ENCODE measurements around the gene FCGBP. TPM values are rescaled to one million over a fixed set of nuclear protein-coding genes. Genes with fewer than 3 reads are reported as not detected.
"Not testable (repeated sequence)": the region's sequence is repeated elsewhere in the genome, so short reads cannot be mapped to it uniquely, and the experiment has no call there.

FCGBP gene
- polyA plus RNA-seq, 1 experiment, result 0.01 TPM

GRCh38 chr19:39890755-39891551 is 43.5 kb downstream of the FCGBP start:
- Histone ChIP-seq H3K36me3 (ENCODE audit: control insufficient read depth, insufficient read depth, low read length) (no peaks in the 10 kb centered on the region), H3K4me3 (ENCODE audit: low read depth, low read length) (no peak overlapping the region), H3K27me3 (ENCODE audit: control insufficient read depth, insufficient read depth, low read length) (0 out of 2 replicates have a peak, but pooled peaks cover 1% of the 10 kb centered on the region)
- DNase-seq (ENCODE audit: low read depth), result no peak
- ChIA-PET POLR2A (no interaction called here), CTCF (no interaction called here)
- no peak for TF ChIP-seq CTCF (IDR thresholded peaks at IDR 0.05; ENCODE audit: insufficient read depth, low read depth, low read length)

GRCh38 chr19:39889872-39890754 is 44.3 kb downstream of the FCGBP start:
- DNase-seq (ENCODE audit: low read depth); CTCF ChIA-PET; H3K4me3 ChIP-seq (ENCODE audit: low read depth, low read length); H3K36me3 ChIP-seq (ENCODE audit: control insufficient read depth, insufficient read depth, low read length); POLR2A ChIA-PET; H3K27me3 ChIP-seq (ENCODE audit: control insufficient read depth, insufficient read depth, low read length): not testable (repeated sequence)

GRCh38 chr19:39887456-39887951 is 46.9 kb downstream of the FCGBP start:
- CTCF ChIA-PET; H3K4me3 ChIP-seq (ENCODE audit: low read depth, low read length); H3K36me3 ChIP-seq (ENCODE audit: control insufficient read depth, insufficient read depth, low read length); POLR2A ChIA-PET; H3K27me3 ChIP-seq (ENCODE audit: control insufficient read depth, insufficient read depth, low read length); DNase-seq (ENCODE audit: low read depth): not testable (repeated sequence)

GRCh38 chr19:39885821-39886554 is 48.4 kb downstream of the FCGBP start:
- DNase-seq (ENCODE audit: low read depth); POLR2A ChIA-PET; H3K36me3 ChIP-seq (ENCODE audit: control insufficient read depth, insufficient read depth, low read length); H3K27me3 ChIP-seq (ENCODE audit: control insufficient read depth, insufficient read depth, low read length); H3K4me3 ChIP-seq (ENCODE audit: low read depth, low read length); CTCF ChIA-PET: not testable (repeated sequence)

- POLR2A ChIA-PET; H3K4me3 ChIP-seq (ENCODE audit: low read depth, low read length); H3K36me3 ChIP-seq (ENCODE audit: control insufficient read depth, insufficient read depth, low read length); CTCF ChIA-PET; DNase-seq (ENCODE audit: low read depth); H3K27me3 ChIP-seq (ENCODE audit: control insufficient read depth, insufficient read depth, low read length): not testable (repeated sequence)
Measured at GRCh38 chr19:39884721-39885120, 49.7 kb downstream of the FCGBP start.

Other genes starting within 250 kb of the FCGBP start
- not detected in 2 replicates for gene LGALS14, start 230.2 kb downstream of the FCGBP start, polyA plus RNA-seq (2011; rRNA removed)
- not detected in 2 replicates for gene CLC, start 196.6 kb downstream of the FCGBP start, polyA plus RNA-seq (2011; rRNA removed)
- not detected in 2 replicates for gene LEUTX, start 155.8 kb downstream of the FCGBP start, polyA plus RNA-seq (2011; rRNA removed)
- 6.6 and 8.4 TPM in 2 replicates for gene DYRK1B, start 100.5 kb downstream of the FCGBP start, polyA plus RNA-seq (2011; rRNA removed)
- gene FBL, start 88.3 kb downstream of the FCGBP start, polyA plus RNA-seq (2011; rRNA removed), result 228 and 372 TPM in 2 replicates
- gene PSMC4, start 36.5 kb upstream of the FCGBP start, polyA plus RNA-seq (2011; rRNA removed), result 71.5 and 105 TPM in 2 replicates
- 1.4 and 1.9 TPM in 2 replicates for gene ZNF546, start 62.4 kb upstream of the FCGBP start, polyA plus RNA-seq (2011; rRNA removed)
- 2.3 and 7.4 TPM in 2 replicates for gene ZNF780B, start 121.6 kb upstream of the FCGBP start, polyA plus RNA-seq (2011; rRNA removed)
- 4.2 and 8.1 TPM in 2 replicates for gene ZNF780A, start 156.3 kb upstream of the FCGBP start, polyA plus RNA-seq (2011; rRNA removed)

Data from BJ (cell line).